Activated T-helper 17 cell treated with anti-CD3 and anti-CD28 coated beads, Interleukin-2, amount 50 U/mL, for 72 hours (primary cell): ENCODE data around the gene POMP. TPM values are rescaled to one million over a fixed set of nuclear protein-coding genes. Genes with fewer than 3 reads are reported as not detected.
"Not testable (repeated sequence)": the region's sequence is repeated elsewhere in the genome, so short reads cannot be mapped to it uniquely, and the experiment has no call there.

Experiments
- ATAC-seq: fragments of 150-1000 bp; cut with Tn5 transposase; replicated peaks from 2 replicates; pipeline ENCODE4 v1.10.0; 2021; ENCODE audit warnings: mild to moderate bottlenecking, moderate library complexity
- H3K27ac Mint-ChIP-seq: one replicate; pipeline ENCODE4 v1.8.0; 2022; ENCODE audit warnings: mixed read lengths
- H3K27me3 Mint-ChIP-seq: one replicate; pipeline ENCODE4 v1.8.0; 2022; ENCODE audit warnings: mixed read lengths
- H3K36me3 Mint-ChIP-seq: one replicate; pipeline ENCODE4 v1.8.0; 2022; ENCODE audit warnings: low read depth, mild to moderate bottlenecking, mixed read lengths
- H3K4me1 Mint-ChIP-seq: one replicate; pipeline ENCODE4 v1.8.0; 2022; ENCODE audit warnings: mixed read lengths
- H3K4me3 Mint-ChIP-seq: one replicate; pipeline ENCODE4 v1.8.0; 2022; ENCODE audit warnings: mild to moderate bottlenecking, mixed read lengths
- H3K9me3 Mint-ChIP-seq: one replicate; pipeline ENCODE4 v1.8.0; 2022; ENCODE audit warnings: mixed read lengths
- total RNA-seq, 2 donors: library from RNA; stranded (reverse); gene quantifications; one replicate each; pipeline ENCODE4 v1.2.3, GENCODE V29; 2022

The POMP gene
- total RNA-seq, 2 donors from 2014 or later, result 71.3 to 101 TPM

DNA sequence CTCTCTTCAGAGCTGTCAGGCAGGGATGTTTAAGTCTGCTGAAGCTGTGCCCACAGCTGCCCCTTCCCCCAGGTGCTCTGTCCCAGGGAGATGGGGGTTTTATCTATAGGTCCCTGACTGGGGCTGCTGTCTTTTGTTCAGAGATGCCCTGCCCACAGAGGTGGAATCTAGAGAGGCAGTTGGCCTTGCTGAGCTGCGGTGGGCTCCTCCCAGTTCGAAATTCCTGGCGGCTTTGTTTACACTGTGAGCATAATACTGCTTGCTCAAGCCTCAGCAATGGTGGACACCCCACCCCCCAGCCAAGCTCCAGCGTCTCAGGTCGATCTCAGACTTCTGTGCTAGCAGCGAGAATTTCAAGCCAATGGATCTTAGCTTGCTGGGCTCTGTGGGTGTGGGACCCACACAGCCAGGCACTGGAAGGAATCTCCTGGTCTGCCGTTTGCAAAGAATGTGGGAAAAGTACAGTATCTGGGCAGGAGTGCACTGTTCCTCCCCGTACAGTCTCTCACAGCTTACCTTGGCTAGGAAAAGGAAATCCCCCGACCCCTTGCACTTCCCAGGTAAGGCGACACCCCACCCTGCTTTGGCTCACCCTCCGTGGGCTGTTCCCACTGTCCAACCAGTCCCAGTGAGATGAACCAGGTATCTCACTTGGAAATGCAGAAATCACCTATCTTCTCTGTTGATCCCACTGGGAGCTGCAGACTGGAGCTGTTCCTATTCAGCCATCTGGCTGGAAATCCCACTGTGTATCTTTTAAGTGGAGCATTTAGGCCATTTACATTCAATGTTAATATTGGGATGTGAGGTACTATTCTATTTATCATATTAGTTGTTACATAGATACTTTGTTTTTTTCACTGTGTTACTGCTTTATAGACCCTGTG, 34.9 kb downstream of the POMP start:
- not testable (repeated sequence) for H3K27me3 Mint-ChIP-seq, H3K4me1 Mint-ChIP-seq, ATAC-seq, H3K4me3 Mint-ChIP-seq, H3K27ac Mint-ChIP-seq
- Mint-ChIP-seq H3K9me3 (peaks cover 16% of the 10 kb centered on the region), H3K36me3 (peaks cover 18% of the 10 kb centered on the region)

DNA sequence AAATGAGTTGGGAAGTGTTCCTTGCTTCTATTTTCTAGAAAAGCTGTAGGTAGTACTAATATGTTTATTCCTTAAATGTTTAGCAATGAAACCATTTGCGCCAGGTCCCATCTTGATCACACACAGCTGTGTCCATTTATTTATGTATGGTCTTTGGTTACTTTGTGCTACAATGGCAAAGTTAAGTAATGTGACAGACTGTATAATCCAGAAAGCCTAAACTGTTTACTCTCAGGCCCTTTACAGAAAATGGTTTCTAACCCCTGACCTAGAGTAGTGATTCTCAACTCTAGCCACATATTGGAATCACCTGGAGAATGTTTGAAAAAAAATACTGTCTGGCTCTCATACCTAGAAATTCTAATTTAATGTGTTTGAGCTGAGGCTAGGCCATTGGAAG, 38.5 kb downstream of the POMP start:
- Mint-ChIP-seq H3K27ac (no peak overlapping the region), H3K4me1 (no peaks in the 10 kb centered on the region), H3K36me3 (peaks cover 53% of the 10 kb centered on the region), H3K9me3 (peaks cover 4% of the 10 kb centered on the region), H3K27me3 (no peaks in the 10 kb centered on the region), H3K4me3 (no peak overlapping the region)
- no peak for ATAC-seq

DNA sequence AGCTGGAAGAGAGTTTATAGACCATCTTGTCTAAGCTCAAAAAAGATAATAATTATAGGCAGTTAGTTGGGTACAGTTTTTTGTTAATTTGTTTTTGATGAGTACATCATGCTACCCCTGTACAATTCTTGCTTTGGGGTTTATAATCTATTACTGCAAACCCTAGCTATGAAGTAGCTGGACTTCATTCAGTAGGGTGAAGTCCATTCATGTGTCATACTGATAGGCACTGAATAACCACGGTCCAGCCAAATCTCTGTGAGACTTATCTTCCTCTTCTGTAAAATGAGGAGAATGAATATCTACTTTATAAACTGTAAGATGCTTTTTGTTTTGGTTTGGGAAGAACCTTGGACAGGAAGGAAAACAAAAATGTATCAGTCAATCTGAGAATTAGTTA, 40.3 kb downstream of the POMP start:
- H3K9me3 Mint-ChIP-seq, result no peaks in the 10 kb centered on the region
- H3K36me3 Mint-ChIP-seq, result peaks cover 65% of the 10 kb centered on the region
- H3K4me3 Mint-ChIP-seq, result no peak overlapping the region
- ATAC-seq, result no peak
- no peak overlapping the region for H3K27ac Mint-ChIP-seq
- H3K27me3 Mint-ChIP-seq, result no peaks in the 10 kb centered on the region
- H3K4me1 Mint-ChIP-seq, result no peaks in the 10 kb centered on the region

DNA sequence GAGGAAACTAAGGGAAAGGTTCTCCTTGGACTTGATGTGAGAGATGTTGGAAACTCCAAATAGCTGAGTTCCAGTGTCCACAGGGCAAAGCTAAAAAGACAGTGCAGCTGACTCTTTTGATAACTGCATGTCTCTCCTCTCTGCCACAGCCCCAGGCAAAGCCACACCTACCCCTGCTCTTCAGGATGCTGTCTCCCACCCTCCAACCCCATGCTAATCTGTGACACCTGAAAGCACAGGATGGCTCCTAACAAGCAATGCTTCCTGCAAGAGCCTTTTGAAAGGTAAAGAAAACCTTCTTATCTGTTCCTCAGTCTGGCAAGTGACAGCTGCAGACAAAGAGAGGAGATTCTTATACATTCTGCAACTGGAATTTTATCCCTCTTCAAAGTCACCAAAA, 45.4 kb downstream of the POMP start:
- no peak overlapping the region for H3K4me3 Mint-ChIP-seq
- ATAC-seq, result no peak
- peaks cover 78% of the 10 kb centered on the region for H3K36me3 Mint-ChIP-seq
- H3K4me1 Mint-ChIP-seq, result peaks cover 4% of the 10 kb centered on the region
- no peaks in the 10 kb centered on the region for H3K27me3 Mint-ChIP-seq
- no peaks in the 10 kb centered on the region for H3K9me3 Mint-ChIP-seq
- no peak overlapping the region for H3K27ac Mint-ChIP-seq

DNA sequence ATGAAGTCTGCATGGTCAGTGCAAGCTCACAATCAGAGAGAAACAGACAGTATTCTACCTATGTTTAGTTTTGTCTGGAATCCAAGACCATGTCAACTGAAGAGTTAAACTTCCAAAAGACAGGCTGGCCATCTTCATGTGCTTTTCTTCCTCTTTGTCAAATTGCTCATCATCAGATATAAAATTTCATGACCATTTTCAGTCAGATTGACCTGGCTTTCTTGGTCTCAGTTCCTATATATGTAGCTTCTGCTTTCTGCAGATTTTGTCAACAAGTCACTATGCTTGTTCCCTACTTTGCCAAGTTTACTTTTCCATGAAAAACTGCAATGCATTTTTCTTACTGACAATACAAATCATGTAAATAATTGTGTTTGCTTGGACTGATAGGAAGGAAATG, 46.0 kb downstream of the POMP start:
- no peak for ATAC-seq
- Mint-ChIP-seq H3K27ac (no peak overlapping the region), H3K4me3 (no peak overlapping the region), H3K9me3 (no peaks in the 10 kb centered on the region), H3K36me3 (peaks cover 78% of the 10 kb centered on the region), H3K27me3 (no peaks in the 10 kb centered on the region), H3K4me1 (peaks cover 4% of the 10 kb centered on the region)

DNA sequence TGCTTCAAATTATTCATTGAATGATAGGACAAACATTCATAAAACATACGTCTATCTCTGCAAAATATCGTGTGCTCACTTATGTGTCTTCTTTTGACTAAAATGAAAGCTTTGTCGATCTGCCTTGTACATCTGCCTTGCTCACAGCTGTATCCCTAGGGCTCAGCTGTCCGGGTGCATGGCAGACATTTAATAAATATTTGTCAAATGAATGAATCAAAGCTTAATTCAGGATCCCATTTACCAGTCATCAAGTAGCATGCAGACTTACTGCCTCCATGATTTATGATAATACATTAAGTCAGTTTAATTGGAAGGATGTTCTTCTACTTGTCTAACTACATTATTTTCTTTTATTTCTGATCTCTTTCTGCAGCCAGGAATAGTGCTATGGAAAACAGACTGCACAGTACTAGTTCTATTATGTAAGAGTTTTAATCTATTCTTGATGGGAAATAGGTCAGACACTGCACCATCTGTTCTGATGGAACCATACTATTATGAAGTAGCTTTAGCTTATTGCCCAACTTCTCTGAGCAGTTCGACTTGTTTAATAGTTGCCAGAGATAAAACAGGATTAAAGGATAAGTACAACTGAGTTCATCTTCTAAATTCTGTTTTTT, 46.6 kb downstream of the POMP start:
- Mint-ChIP-seq H3K36me3 (peaks cover 76% of the 10 kb centered on the region), H3K27me3 (no peaks in the 10 kb centered on the region), H3K9me3 (no peaks in the 10 kb centered on the region), H3K27ac (no peak overlapping the region), H3K4me1 (peaks cover 4% of the 10 kb centered on the region), H3K4me3 (no peak overlapping the region)
- no peak for ATAC-seq

DNA sequence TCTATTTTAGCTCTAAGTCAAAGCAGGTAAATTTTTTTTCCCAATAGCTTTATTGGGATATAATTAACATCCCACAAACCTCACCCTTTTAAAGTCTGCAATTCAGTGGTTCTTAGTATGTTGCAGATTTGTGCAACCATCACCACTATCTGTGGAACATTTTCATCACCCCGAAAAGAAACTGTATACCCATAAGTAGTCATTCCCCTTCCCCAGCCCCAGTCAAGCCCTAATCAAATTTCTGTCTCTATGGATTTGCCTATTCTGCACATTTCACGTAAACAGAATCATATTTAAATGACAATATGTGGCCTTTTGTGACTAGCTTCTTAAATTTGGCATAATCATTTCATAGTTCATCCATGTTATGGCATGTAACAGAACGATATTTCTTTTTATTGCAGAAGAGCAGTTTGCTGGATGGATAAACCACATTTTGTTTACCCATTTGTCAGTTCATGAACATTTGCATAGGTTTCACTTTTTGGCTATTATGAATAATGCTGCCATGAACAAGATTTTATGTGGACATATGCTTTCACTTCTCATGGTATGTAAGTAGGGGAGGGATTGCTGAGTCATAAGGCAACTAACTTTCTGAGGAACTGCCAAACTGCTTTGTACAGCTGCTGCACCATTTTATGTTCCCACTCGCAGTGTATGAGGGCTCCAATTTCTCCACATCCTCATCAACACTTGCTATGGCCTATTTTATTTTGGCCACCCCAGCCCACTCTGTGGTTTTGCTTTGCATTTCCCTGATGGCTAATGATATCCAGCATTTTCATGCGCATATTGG, 48.9 kb downstream of the POMP start:
- H3K4me3 Mint-ChIP-seq, result no peak overlapping the region
- peaks cover 64% of the 10 kb centered on the region for H3K36me3 Mint-ChIP-seq
- peak; percentile 98 for ATAC-seq
- no peaks in the 10 kb centered on the region for H3K27me3 Mint-ChIP-seq
- H3K4me1 Mint-ChIP-seq, result peaks cover 4% of the 10 kb centered on the region
- H3K9me3 Mint-ChIP-seq, result no peaks in the 10 kb centered on the region
- peak overlapping the region; percentile 62 for H3K27ac Mint-ChIP-seq

DNA sequence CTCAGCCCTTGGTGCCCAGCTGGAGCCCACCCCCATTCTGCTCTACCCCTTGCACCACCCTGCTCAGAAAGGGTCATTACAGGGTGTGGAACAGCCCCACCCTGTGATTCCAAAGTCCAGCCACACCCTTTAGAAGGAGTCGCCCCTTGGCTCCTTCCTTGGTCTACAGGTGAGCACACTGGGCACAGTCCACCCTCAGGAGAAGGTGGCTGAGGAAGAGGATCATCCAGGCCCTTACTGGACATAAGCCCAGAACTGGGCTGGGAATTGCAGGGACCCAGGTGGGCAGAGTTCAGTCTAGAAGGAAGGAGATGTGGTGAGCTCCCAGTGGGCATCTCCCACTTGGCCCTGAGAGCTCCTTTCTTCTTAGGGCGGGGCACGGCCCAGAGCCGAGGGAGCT, 51.2 kb downstream of the POMP start:
- H3K4me3 Mint-ChIP-seq, result no peak overlapping the region
- H3K4me1 Mint-ChIP-seq, result peaks cover 4% of the 10 kb centered on the region
- no peaks in the 10 kb centered on the region for H3K9me3 Mint-ChIP-seq
- H3K27ac Mint-ChIP-seq, result no peak overlapping the region
- ATAC-seq, result no peak
- peaks cover 43% of the 10 kb centered on the region for H3K36me3 Mint-ChIP-seq
- H3K27me3 Mint-ChIP-seq, result no peaks in the 10 kb centered on the region

DNA sequence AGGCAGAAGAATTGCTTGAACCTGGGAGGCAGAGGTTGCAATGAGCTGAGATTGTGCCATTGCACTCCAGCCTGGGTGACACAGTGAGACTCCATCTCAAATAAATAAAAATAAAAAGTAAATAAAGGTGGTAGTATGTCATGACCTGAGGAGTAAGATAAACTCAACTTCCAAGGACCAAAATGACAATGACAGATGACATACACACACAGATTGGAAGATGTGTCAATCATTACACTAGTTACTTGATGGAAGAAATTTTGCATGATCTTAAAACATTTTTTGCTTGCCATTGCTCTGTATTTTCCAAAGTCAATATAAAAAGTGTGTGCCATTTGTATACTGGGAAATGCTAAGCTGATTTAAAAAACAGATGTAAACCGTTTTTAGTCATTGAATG, 55.7 kb downstream of the POMP start:
- peaks cover 13% of the 10 kb centered on the region for H3K36me3 Mint-ChIP-seq
- no peak for ATAC-seq

DNA sequence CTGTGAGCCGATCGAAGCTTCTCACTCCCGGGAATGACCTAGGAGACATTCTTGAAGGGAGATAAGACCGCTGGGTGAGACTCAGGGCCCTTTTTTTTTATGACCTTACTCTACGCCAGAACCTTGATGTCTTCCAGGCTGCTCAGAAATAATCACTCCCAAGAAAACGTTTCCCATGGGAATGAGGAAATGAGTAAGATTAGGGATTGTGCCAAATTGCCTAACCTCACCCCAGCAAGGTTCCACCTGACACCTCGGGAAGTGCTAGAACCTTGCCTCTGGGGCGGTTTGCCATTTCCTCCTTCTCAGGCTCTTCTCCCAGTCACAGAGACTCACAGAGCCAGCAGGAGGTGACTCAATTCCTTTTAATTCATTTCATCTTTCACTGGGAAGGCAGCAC, 57.6 kb downstream of the POMP start:
- ATAC-seq, result no peak
- H3K27ac Mint-ChIP-seq, result peak overlapping the region; percentile 94
- peaks cover 5% of the 10 kb centered on the region for H3K36me3 Mint-ChIP-seq
- H3K9me3 Mint-ChIP-seq, result no peaks in the 10 kb centered on the region
- H3K27me3 Mint-ChIP-seq, result no peaks in the 10 kb centered on the region
- no peak overlapping the region for H3K4me3 Mint-ChIP-seq
- H3K4me1 Mint-ChIP-seq, result peaks cover 19% of the 10 kb centered on the region

More for the DNA sequence above, 55.7 kb downstream of the POMP start:
- Mint-ChIP-seq H3K27me3 (no peaks in the 10 kb centered on the region), H3K27ac (no peak overlapping the region), H3K4me3 (no peak overlapping the region), H3K4me1 (peaks cover 19% of the 10 kb centered on the region), H3K9me3 (no peaks in the 10 kb centered on the region)

DNA sequence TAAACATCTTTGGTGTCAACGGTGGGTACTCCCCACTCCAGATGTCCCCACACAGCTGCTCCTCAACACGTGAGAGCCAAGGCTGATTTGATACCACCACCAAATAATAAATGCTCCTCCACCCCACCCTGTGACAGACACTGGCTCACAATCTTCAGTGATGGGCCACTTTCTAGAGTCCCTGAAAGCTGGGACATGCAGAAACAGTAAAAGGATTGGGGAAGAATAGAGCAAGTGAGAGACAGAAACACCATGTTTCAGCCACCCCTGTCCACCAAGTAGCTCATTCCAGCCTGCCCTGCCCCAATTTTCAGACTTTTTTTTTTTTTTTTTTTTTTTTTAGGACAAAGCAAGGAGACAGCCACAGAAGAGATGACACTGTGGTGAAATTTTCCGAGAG, 58.2 kb downstream of the POMP start:
- H3K27me3 Mint-ChIP-seq, result no peaks in the 10 kb centered on the region
- H3K4me1 Mint-ChIP-seq, result peaks cover 19% of the 10 kb centered on the region
- H3K9me3 Mint-ChIP-seq, result no peaks in the 10 kb centered on the region
- H3K4me3 Mint-ChIP-seq, result peak overlapping the region; percentile 95
- no peak for ATAC-seq
- H3K27ac Mint-ChIP-seq, result peak overlapping the region; percentile 94
- H3K36me3 Mint-ChIP-seq, result no peaks in the 10 kb centered on the region

DNA sequence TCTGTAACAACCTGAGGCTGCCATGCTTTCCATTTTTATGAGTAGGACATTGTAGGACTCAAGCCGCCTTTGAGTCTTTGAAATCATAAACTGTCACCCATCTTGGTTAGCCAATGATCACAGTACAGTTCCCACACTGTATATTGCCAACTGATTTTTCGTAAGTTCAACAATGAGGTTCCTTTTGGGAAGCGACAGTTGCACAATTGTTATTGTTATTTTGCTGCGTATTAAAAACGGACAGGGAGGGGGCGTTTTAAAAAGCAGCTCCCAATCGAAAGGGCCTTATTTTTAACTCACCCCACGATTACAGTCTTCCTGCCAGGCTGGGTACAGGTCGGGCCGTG, 59.2 kb downstream of the POMP start:
- H3K9me3 Mint-ChIP-seq, result no peaks in the 10 kb centered on the region
- no peaks in the 10 kb centered on the region for H3K27me3 Mint-ChIP-seq
- no peak for ATAC-seq
- peak overlapping the region; percentile 95 for H3K4me3 Mint-ChIP-seq
- peaks cover 19% of the 10 kb centered on the region for H3K4me1 Mint-ChIP-seq
- H3K27ac Mint-ChIP-seq, result peak overlapping the region; percentile 94
- H3K36me3 Mint-ChIP-seq, result no peaks in the 10 kb centered on the region

DNA sequence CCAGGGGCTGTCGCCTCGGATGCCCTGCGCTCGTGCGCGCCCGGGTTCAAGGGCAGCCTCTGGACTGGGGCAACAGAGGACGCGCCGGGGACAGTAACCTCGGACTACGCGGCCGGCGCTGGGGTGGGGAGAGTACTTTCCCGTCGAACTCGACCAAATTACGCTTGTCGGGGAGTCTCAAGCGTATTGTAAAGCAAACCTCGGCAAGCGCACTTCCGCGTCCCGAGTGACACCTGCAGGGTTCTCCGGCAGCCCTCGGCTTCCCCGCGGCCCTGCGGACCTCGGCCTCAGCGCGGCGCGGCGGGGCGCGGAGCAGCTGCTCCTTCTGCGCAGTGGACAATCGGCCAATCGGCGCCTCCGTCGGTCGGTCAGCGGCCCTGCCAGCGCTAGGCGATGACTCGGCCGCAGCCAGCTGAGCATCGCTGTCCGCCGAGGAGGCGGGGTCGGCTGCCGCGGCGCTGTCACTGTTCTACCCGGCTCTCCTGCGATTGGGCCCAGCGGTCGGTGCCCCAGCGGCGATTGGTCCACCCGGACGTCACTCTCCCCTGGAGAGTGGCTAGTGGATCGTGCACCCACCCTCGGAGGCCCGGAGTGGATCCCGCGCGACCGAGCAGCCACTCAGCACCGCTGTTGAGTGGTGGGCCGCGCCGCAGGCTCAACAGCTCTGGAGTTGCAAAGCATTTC, 59.8 kb downstream of the POMP start, which contains the start of gene SLC46A3:
TSS of gene SLC46A3 (minus strand) at position 428 of the 684 bp plus-strand sequence. CDS start 972 bp downstream, outside the sequence.
- peak within 1 kb of the TSS; percentile 94 for H3K27ac Mint-ChIP-seq
- ATAC-seq, result peak; percentile 99
- peak within 1 kb of the TSS; percentile 95 for H3K4me3 Mint-ChIP-seq
- no peaks in the 10 kb centered on the region for H3K36me3 Mint-ChIP-seq
- no peaks in the 10 kb centered on the region for H3K27me3 Mint-ChIP-seq
- peaks cover 19% of the 10 kb centered on the region for H3K4me1 Mint-ChIP-seq
- H3K9me3 Mint-ChIP-seq, result no peaks in the 10 kb centered on the region
